HG03060 (cell line): ENCODE results near the gene CRB2.

Experiments
- ATAC-seq: cut with Tn5 transposase; IDR thresholded peaks from one replicate; pipeline ENCODE4 v1.9.1; 2021; ENCODE audit warnings: low read depth, moderate number of reproducible peaks; ENCODE audit not compliant: unreplicated experiment

Gene CRB2

DNA sequence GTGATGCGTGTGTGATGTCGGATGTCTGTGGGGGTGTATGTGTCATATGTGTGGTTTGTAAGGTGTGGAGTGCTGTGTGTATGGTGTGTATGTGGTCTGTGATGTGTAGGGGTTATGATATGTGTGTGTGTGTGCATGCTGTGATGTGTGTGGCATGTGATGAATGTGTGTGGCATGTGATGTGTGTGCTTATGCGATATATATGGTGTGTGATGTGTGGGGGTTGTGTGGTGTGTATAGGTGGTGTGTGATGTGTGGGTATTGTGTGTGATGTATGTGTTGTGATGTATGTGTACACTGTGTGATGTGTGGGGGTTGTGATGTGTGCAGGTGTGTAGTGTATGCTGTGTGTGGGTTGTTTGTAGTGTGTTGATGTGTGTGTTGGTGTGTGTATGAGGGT is 9.2 kb upstream of the CRB2 start:
- no peak for ATAC-seq

DNA sequence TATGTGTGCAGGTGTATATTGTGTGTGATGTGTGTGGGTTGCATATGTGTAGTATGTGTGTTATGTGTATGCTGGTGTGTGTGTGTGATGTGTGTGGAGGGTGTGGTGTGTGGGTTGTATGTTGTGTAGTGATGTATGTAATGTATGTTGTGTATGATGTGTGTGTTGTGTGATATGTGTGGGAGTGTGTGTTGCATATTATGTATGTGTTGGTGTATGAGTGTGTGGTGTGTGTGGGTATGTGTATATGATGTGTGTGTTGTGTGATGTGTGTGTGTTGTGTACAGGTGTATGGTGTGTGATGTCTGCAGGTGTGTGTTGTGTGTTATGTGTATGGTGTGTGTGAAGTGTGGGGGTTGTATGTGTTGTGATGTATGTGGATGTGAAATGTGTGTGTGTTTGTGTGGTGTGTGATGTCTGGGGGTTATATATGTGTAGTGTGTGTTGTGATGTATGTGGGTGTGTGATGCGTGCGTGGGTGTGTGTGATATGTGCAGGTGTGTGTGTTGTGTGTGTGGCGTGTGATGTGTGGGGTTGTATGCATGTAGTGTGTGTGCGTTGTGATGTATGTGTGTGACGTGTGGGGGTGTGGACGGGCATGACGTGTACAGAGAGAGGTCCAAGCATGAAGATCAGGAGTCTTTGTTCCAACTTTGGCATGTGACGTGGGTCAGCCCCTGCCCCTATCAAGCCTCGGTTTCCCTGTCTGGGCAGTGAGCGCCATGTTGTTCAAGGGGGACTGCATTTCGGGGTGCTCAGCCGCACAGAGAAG is 8.5 kb upstream of the CRB2 start:
- no peak for ATAC-seq

GRCh38 chr9:123348317-123348992 is 7.5 kb upstream of the CRB2 start:
- ATAC-seq = no peak

DNA sequence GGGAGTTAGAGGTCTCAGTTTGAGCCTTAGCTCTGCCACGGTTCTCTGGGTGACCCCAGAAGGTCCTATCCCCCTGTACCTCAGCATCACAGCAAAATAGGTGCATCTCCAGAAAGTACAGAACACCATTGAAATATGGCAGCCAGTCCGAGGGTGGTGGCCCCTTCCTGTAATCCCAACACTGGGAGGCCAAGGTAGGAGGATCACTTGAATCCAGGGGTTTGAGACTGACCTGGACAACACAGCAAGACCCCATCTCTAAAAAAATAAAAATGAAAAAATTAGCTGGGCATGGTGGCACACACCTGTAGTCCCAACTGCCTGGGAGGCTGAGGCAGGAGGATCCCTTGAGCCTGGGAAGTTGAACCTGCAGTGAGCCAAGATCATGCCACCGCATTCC is 7.0 kb upstream of the CRB2 start:
- ATAC-seq = no peak

DNA sequence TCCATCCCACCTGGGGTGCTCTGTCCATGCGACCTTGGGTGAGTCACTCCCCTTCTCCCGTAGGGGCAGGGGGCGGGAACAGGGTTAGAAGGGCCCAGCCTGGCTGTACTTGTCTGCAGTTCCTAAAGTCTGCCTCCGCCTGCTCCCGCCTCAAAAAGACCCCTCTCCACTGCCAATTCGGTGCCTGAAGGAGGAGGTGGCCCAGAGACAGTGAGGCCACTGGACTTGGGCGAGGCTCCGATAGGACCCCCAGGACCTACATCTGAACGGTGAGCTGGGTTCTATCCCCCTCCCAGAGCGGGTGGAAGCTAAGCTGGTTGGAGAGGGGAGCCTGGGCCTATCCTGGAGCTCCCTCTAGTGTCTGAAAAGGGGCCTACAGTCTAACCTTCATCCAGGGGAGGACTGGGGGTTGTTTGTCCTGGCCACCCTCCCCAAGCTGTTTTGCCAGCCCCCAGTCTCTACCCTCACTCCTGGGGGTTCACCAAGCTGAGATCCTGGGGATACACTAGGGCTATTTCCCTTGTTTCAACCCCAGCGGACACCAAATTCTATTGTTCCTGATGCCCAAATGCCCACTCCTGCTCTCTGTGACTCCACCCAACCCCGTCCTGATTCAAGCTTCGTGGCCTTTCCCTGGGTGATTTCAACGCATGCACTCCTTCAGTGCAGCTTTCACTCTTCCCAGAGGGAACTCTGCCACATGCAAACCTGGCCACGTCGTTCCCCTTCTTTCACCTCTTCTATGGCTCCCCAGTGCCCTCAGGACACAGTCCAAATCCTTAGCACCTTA is 6.1 kb upstream of the CRB2 start:
- no peak for ATAC-seq

DNA sequence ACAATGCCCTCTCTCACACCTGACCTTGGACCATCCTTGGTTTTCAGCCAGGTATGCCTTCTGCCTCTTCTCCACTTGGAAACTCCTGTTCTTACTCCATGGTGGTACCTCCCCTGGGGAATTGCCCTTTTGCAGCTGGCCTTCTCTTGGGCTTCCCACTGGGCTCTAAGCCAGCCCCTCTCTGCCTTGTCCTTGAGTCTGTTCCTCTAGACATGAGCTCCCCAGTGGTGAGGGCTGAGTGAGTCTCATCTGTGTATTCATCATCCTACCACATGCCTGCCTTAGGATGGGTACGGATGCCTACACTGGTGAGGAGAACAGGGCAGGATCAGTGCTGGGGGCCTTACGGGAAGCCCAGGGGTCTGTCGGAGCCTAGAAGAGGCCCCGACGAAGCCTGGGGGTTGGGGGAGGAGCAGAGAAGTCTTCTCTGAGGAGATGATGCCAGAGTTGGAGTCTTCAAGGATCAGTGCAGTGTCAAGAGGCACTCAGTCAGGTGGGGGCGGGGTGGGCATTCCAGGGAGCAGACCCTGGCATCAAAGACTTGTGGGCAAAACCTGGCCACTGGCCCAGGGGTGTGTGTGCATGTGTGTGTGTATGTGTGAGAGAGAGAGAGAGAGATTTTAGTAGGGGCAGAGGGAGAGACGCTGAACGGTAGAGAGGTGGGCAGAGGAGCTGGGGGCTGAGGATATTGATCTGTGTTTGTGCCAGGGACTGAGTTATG is 5.2 kb upstream of the CRB2 start:
- no peak for ATAC-seq

- ATAC-seq = no peak
Measured at GRCh38 chr9:123353041-123353440, 3.0 kb upstream of the CRB2 start.

DNA sequence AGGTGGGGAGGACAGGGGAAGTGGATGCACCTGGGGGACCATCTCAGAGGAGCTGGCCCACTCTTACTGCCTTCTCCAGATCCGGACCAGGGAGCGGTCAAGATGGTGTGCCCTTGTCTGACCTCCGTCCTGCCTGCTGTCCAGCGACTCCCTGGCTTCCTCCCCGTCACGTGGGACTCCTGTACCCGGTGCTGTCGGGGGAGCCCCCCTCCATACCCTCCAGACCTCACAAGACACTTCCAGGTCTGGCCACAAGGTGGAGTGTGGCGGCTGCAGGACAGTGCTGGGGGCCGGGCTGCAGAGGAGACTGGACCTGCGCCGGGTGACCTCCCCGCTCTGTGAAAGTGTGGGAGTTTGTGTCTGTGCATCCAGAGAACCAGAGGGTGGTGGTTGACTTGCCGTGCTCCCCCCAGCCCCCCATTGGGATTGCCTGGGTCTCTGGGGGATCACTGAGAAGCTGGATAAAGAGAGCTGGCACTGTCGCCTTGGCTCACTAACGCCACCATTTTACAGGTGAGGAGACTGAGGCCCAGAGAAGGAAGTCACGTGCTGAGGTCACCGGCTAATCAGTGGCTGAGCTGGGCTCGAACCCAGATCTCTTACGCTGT is 1.9 kb upstream of the CRB2 start:
- no peak for ATAC-seq

GRCh38 chr9:123354806-123355508 is 1.0 kb upstream of the CRB2 start:
- no peak for ATAC-seq

DNA sequence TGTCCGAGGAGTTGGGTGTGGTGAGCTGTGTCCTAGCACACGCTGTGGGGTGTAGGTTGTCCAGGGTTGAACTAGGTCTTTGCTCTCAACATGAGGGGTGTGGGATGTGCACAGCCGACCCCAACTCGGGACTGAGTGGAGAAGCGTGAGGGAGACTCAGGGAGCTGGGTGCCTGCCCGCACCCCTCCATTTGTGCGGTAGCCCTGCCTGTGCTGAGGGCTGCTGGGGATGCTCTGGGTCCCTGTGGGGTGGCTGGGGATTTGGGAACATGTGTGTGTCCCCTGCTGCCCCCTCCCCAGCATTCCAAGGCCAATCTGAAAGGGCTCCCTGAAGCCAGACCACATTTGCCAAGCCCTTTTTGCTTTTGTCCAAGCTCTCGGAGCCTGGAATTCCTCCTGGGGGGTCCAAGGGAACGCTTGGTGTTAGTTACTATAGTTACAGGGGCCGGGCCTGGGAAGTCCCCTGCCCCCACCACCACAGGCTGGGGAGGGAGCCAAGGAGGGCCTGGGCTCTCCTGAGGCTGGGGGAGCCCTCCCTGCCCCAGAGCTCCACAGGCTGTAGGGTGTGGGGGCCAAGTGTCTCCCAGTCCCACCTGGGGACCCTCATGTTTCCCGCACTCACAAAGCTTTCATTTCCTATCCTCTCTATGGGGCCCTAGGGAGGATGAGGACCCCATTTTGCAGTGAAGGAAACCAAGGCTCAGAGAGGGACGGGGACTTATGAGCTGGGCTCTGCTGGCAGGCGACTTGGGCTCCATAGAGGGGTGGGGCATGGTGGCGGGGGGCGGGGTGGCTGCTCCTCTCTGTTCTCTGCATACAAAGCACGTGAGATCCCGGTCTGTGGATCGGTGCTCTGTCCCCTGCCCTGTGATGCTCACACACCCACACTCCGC is 1.1 kb downstream of the CRB2 start:
- ATAC-seq = no peak

DNA sequence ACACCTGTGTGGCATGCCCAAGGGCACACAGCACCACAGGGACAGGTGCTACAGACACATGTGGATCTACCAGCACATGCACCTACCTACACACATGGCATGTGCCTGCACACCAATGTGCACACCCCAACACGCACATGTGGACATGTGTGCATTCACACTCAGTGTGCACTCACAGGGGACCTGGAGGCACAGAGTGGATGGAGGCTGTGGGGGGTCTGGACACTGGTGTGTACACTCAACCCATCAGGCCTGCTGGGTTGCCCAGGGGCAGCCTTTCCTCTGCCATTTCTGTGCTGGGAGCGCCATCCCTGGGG is 1.7 kb downstream of the CRB2 start:
- no peak for ATAC-seq

- no peak for ATAC-seq
Measured at GRCh38 chr9:123358181-123358905, 2.3 kb downstream of the CRB2 start.

DNA sequence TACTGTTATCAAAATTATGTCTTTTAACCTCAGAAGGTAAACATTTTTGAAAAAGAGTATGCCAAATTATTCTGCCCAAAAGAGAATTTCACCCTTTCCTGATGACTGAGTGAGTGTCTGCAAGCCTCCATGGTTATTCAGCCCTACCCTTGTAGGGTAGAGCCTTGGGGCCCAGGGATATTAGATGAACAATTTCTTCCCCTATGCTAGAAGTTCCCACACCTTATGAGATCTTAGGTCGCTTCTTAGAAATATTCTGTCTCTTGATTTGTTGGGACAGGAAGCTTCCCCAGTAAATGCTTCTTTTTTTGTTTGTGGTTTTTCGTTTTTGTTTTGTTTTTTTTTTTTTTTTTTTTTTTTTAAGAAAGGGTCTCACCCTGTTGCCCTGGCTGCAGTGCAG is 3.1 kb downstream of the CRB2 start:
- no peak for ATAC-seq

GRCh38 chr9:123359546-123359945 is 3.5 kb downstream of the CRB2 start:
- ATAC-seq = no peak

GRCh38 chr9:123360161-123361085 is 4.4 kb downstream of the CRB2 start:
- no peak for ATAC-seq

GRCh38 chr9:123361086-123361730 is 5.2 kb downstream of the CRB2 start:
- ATAC-seq = no peak
